GM18507 (cell line): ENCODE results near the gene NUDT14.

Experiments
- DNase-seq: peaks from one replicate; pipeline ENCODE4 v3.0.0; 2011; ENCODE audit warnings: low read depth; ENCODE audit not compliant: insufficient read length; ENCODE audit errors: extremely low spot score
- FAIRE-seq: peaks from 2 replicates; lab custom pipeline; 2011; peaks lifted over from hg19 to GRCh38; lab: Jason Lieb, UNC

NUDT14 gene

DNA sequence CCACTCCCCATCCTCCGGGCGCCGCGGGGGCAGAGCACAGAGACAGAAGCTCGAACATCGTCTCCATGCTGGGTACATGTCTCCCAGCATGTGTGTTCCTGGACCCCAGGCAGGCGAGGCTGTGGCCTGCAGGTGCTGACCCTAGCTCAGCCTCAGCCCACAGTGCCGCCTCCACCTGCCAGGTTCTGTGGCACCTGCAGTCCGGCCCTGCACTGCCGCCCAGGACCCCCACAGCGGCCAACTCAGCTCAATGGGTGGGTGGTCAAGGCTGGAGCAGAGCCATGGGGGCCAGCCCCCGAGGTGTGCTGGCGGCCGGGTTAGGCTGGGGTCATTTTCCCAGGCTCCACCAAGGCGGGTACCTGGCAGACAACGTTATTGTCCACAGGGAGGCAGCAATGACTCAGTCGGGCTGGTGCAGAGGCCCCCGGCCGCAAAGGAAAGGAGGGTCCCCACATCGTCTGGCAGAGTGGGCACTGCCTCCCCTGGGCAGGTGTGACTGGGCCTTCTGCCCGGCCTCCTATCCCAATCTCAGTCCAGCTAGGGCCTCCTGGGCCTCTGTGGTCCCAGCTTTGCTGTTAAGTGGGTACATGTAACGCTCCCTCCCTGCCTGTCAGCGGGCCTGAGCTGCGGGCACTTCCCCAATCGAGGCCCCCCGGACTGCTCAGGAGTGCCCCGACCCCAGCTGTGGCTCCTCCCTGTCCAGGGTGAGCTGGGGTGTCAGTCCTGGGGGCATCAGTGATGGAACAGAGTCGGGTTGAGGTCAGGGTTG, 20.2 kb upstream of the NUDT14 start:
- DNase-seq = no peak

DNA sequence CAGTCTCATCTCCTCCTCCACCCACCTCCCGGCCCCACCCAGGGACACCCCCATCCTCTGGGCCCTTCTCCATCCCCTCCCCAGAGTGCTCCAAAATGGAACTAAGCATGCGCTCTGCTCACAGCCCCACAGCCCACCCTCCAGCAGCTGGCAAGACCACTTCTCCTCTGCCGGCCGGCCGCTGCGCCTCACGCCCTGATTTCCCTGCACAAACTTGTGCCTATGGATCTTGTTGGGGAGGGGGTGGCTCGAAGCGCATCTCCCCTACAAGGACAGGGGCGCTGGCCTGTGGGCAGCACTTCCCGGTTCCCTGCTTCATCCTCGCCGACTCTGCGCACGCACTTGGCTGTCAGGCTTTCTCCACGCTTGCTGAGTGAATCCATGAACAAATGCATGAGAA, 19.5 kb upstream of the NUDT14 start:
- DNase-seq = no peak
- no peak for FAIRE-seq

More for the DNA sequence above, 20.2 kb upstream of the NUDT14 start:
- no peak for FAIRE-seq

DNA sequence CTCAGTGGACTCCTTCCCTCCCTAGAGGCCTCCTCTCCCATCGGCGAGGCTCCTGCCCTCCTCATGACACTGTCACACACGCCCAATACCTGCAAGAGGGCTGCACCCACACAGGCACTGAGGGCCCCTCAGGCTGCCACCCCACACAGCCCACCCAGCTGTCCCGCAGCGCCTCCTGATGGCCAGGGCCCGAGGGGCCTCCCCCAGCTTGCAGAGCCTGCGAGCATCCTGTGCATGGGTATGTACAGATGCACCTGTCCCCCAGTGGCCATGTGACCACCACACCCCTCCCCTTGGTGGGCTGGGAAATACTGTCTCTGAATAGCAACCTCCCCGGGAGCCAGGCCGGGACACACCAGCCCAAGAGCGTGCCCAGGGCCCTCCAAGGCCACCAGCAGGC, 19.0 kb upstream of the NUDT14 start:
- DNase-seq (no peak), FAIRE-seq (no peak)

DNA sequence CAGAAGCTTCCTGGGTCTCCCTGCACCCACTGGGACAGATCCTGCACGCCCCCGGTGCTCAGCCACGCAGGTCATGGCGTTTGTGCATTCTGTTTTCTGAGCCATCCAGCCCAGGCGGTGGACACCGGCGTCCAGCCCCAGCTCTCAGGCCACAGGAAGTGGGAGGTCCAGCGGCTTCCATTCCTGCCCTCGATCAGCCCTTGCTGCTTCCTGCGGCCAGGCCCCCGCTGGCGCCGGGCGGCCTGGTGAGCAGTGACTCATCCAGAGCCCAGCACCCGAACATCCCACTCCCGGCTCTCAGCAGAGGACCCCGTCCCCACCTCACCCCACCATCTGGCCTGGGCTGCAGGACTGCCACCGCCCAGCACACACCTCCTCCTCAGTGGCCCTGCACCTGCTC, 18.0 kb upstream of the NUDT14 start:
- FAIRE-seq = no peak
- no peak for DNase-seq

DNA sequence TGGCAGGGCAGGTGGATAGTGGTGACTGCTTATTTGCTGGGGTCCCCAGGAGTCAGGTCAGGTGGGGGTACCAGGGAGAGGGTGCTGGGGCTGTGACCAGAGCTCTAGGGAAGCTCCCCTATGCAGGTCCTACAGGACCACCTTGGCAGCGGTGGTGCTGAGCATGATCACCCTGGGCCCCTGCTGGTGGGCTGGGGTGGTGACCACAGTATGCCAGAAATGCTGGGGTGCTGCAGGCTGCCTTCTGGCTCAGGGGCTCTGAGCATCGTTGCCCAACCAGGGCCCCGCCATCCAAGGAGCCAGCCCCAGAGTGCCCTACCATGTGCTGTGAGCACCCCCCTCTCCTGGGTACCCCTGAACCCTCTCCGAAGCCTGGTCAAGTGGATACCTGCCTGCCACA, 17.5 kb upstream of the NUDT14 start:
- DNase-seq (no peak), FAIRE-seq (no peak)

DNA sequence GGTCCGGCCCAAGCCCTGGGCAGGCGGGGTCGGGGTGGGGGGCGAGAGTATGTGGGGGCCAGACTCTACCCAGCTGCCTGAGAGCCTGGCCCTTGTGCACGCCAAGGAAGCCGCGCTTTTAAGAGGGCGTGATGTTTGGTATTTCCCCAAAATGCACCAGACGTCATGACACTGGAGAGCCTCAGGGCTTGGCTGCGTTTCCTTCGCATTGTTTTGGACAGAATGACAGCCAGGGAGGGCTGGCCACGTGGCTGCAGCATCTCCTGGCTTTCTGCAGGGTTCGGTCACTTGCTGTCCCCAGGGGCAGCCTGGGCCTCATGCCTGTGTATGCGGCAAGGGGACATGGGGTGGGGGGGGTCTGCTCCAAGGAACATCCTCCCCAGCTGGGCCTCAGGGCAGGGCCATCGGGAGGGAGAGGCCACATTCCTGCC, 16.1 kb upstream of the NUDT14 start:
- DNase-seq (no peak), FAIRE-seq (no peak)

DNA sequence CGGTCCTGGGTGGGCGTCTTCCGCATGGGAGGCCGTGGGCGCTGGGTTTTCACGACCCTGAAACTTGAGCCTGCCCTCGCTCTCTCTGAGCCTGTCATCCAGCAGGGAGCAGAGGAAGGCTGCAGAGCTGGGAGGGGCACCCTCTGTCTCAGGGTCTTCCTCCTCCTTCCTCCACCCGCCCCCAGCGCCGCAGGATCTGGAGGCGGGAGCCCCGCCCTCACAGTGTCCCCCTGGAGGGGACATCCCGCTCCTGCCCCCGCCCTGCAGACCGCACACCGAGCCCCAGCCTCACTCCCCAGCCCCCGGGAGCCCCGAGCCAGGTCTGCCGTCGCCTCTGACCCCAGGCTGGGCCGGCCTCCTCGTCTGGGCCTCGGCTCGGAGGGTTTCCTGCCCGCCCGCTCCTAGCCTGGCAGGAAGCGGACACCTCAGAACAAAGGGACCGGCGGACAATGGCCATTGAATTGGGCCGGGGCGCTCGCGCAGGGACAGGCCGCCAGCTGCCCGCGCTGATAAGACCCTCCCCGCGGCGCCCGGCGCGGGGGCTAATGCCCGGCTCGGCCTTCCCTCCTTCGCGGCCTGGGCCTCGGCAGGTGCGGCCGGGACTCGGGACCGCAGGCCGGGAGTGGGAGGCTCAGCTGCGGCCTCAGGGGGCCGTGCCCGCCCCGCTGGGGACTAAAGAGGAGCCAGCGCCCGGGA, 15.3 kb upstream of the NUDT14 start:
- DNase-seq = no peak
- FAIRE-seq = no peak

DNA sequence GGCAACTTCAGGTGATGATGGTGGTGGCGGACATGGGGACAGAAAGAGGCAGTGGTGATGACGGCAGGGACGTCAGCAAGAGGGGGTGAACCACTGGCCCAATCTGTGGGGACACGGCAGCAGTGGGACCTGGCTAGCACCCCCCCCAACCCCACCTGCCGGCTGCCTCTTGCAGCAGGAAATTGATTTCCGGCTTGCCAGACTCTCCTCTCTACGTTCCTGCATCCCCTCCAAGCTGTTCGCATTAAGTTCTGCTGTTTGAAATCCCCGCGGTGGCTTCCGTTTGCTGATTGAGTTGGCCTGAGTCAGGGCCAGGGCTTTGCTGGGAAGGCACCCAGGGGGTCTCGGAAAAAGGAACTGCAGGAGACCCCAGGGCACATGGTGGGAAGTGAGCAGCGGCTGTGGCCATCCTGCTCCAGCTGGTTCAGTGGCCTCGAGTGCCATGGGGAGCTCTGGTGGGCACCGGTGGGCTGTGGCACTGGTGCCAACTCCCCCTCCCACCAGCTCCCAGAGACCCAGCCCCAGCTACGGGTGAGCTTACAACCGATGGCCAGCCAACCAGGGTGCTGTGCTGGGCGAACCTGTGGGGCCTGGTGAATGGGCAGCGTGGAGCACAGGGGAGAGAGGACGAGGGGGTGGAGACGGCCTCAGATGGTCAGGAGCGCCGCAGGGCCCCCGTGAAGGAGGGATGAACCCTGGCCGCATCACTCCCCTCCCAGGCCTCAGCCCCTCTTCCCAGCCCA, 14.6 kb upstream of the NUDT14 start:
- no peak for FAIRE-seq
- DNase-seq = no peak

DNA sequence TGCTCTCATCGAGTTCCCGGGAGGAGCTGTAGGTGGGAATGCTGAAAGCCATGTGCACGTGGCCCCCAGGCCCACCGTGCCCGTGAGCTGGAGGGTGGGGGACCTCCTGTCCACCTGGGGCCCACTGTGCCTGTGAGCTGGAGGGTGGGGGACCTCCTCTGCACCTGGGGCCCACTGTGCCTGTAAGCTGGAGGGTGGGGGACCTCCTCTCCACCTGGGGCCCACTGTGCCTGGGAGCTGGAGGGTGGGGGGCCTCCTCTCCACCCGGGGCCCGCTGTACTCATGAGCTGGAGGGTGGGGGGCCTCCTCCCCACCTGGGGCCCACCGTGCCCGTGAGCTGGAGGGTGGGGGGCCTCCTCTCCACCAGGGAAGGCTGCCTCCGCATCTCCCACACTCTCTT, 13.9 kb upstream of the NUDT14 start:
- FAIRE-seq = no peak
- DNase-seq = no peak

DNA sequence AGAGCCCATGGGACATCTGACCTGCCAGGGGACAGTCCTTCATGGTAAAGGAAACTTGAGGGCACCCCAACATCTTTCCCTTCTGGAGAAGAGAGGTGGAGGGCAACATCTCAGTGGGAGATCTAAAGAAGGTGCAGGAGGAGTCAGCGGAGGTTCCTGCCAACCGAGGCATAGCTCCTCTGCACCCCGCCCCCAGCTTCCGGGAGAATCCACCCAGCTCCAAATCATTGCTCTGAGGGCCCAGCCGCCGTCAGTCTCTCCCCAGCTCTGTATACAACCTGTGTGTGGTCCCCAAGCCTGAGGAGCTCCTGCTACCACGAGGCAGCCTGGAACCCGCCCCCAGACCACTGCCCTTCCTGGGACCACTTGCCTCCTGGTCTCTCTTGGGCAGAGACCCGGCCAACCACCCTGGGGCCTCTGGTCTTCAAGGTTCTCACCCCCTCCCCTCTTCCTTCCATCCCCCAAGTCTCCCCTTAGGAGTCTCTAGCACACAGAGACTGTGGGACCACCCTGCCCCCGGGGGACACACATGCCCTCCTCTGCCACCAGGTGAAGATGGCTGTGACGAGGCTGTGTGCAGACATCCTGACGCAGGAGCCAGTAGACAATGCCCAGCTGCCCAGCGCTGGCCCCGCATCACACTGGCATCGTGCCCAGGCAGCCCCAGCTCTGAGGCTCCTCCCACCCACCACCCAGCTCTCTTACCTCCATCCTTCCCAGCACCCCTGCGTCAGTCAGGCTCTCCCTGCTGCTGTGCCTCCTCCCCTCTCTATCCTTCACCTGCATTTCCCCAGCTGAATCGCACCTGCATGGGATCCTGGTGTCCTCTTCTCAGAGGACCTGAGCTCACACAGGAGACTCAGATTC, 13.0 kb upstream of the NUDT14 start:
- DNase-seq (no peak), FAIRE-seq (no peak)

DNA sequence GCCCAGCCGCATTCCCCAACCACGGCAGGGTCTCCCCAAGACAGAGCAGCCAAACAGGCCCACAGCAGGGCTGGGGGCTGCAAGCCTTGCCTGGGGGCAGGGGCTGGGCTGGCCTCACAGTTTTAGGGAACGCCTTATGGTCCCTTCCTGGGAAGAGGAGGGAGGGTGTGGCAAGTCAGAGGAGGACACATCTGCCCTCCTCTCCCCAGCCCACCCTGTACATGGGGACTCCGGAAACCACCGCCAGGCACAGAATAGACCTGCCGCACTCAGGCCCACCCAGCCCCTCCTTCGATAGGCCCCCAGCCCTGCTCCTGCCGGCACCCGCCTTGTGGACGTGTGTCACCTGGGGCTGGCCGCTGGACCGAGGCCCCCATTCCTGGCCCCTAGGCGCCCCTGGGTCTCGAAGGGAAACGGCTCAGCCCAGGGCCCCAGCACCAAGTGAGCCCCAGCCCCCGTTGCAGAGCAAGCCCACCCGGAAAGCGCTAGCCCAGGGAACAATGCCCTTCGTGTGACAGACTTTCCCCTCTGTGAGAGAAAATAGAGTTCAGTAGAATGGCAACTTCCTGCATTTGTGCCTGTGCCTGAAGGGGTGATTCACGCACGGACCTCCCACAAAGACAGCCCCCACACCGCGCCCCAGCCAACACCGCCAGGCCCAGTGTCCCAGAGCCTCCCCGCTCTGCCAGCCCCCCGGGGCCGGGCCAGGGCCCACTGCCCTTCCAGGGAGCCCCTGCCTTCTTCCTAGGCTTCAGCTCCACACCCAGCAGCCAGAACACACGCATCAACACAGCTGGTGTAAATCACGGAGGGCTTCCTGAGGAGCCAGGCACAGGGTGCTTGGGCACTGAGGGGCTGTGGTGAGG, 12.0 kb upstream of the NUDT14 start:
- DNase-seq (no peak), FAIRE-seq (no peak)

DNA sequence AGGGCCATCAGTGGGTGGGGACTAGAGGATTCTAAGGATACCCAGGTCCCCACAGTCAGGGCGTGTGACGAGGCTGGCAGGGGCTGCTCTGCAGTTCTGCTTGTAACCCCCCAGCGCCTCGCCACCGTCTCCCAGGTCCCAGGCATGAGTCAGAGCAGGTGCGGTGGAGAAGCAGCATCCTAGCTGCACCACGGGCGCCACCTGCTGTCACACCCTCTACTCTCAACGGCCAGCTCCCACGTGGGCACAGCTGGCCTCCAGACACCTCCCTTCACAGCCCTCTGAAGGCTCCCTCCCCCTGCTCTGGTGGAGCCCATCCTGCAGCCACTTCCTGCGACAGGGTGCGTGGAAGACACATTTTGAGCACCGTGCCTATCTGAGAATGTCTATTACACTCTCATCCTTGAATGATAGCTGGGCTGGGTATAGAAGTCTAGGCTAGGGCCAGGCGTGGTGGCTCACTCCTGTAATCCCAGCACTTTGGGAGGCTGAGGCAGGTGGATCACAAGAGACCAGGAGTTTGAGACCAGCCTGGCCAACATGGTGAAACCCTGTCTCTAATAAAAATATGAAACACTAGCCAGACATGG, 6.9 kb upstream of the NUDT14 start:
- FAIRE-seq (no peak), DNase-seq (no peak)

DNA sequence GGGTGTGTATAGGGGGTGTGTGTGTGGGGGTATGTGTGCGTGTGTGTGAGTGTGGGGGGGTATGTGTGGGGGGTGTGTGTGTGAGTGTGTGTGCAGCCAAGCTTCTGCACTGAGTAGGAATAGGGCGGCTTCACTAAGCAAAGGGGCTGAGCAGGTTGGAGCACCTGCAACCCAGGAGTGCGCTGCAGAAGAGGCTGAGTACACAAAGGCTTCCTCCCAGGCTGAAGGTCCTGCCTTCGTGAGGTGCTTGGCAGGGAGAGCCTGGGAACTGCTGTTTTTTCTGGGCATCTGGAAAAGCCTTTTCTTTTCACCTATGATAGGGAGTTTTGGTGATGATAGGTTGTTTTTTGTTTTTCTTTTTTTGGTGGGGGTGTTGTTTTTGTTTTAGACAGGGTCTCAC, 6.0 kb upstream of the NUDT14 start:
- DNase-seq (no peak), FAIRE-seq (no peak)

DNA sequence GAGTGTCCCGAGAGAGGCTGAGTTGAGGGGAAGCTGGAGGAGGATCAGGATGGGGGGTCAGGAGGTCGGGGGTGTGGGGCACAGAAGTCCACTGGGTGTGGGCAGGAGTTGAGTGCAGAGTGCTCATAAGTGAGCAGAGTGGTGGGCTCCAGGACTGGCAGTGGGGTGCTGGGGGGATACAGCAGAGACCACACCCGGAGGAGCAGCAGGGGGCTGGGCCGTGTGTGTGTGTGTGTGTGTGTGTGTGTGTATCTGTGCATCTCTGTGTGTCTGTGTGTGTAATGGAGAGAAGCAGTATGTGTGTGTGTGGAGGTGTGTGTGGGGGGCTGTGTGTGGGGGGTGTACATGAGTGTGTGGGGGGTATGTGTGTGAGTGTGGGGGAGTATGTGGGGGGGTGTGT, 4.9 kb upstream of the NUDT14 start:
- no peak for FAIRE-seq
- no peak for DNase-seq

DNA sequence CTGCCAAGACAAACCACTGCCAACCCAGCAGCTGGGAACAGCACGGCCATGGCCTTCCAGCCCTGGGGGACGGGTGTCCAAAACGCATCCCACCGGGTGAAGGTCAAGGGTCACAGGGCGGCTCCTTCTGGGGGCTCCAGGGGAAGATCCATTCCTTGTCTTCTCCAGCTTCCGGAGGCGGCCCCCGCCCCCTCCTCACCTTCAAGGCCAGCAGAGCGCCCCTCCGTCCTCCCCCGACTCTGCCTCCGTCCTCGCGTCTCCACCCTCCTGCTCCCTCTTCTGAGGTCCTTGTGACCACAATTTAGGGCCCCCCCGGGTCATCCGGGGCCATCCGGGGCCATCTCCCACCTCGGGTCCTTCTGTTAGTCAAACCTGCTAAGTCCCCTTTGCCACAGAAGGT, 3.9 kb upstream of the NUDT14 start:
- FAIRE-seq (no peak), DNase-seq (no peak)

DNA sequence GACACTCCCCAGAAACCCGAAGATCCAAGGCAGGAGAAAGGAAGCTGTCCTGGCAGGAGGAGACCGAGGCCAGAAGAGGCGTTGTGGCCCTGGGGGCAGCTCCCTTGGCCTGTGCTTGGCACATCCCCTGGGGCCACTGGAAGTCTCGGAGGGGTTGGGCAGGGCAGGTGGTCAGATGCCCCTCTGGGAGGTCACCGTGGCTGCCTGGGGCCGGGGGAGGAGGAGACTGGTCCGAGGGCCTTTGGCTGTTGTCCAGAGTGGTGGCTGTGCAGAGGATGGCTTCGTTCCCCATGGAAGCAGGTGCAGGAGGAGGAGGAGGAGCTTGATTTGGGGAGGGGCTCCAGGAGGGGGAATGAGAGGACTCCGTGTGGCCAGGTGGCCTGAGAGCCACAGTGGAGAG, 3.3 kb upstream of the NUDT14 start:
- DNase-seq = no peak
- FAIRE-seq = no peak

DNA sequence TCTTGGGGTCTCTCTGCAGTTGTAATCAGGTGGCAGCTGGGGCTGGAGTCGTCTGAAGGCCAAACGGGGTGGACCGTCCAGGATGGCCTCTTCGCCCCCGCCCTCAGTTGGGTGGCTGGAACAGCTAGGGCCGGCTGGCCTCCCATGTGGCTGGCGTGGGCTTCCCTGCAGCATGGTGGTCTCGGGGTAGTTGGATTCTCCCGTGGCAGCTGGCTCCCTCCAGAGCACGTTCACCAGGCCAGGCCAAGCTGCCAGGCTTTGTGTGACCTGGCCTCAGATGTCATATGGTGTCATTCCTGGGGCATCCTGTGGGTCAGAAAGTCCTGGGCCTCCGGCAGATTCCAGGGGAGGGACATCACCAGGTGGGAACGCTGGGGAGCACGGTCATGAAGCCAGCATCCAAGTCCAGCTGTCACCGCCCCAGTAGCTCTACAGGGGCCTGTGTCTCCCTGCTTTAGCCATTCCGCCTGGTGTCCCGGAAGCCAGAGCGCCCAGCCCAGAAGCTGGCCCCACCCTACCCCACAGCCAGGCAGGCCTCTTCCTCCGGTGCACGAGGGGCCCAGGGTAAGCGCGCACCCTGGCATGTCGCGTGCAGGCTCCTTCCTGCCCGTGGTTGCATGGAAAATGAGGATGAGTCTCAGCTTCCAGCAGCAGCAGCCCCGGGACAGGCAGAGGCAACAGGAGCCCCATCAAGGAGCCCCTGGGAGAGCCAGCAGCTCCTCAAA, 1.3 kb upstream of the NUDT14 start:
- no peak for FAIRE-seq
- no peak for DNase-seq
